NCI-H1436 treated with DMSO at 0.1 percent for 48 hours (cell line): Measurements from ENCODE around the gene GDF10.

Experiments used
- DNase-seq: peaks from one replicate; lab custom pipeline; 2025; lab: John Stamatoyannopoulos, UW

Gene GDF10

GRCh38 chr10:47269294-47269693 lies 30.7 kb upstream of the GDF10 start:
- DNase-seq, result no peak

- DNase-seq, result no peak
Measured at GRCh38 chr10:47276071-47276470, 23.9 kb upstream of the GDF10 start.

- no peak for DNase-seq
Measured at GRCh38 chr10:47276576-47277351, 23.2 kb upstream of the GDF10 start.

- DNase-seq, result no peak
Measured at GRCh38 chr10:47277352-47278151, 22.4 kb upstream of the GDF10 start.

- no peak for DNase-seq
Measured at GRCh38 chr10:47278152-47278473, 21.9 kb upstream of the GDF10 start.

GRCh38 chr10:47278720-47279119 lies 21.3 kb upstream of the GDF10 start:
- no peak for DNase-seq

- no peak for DNase-seq
Measured at GRCh38 chr10:47279276-47279675, 20.7 kb upstream of the GDF10 start.

GRCh38 chr10:47282005-47282656 lies 17.9 kb upstream of the GDF10 start:
- no peak for DNase-seq

- DNase-seq, result no peak
Measured at GRCh38 chr10:47282657-47283018, 17.4 kb upstream of the GDF10 start.

- no peak for DNase-seq
Measured at GRCh38 chr10:47283101-47283630, 16.8 kb upstream of the GDF10 start.

- DNase-seq, result no peak
Measured at GRCh38 chr10:47283848-47284247, 16.1 kb upstream of the GDF10 start.

- no peak for DNase-seq
Measured at GRCh38 chr10:47285381-47286115, 14.4 kb upstream of the GDF10 start.

GRCh38 chr10:47286116-47286505 lies 13.9 kb upstream of the GDF10 start:
- DNase-seq, result no peak

- DNase-seq, result no peak
Measured at GRCh38 chr10:47286591-47287315, 13.2 kb upstream of the GDF10 start.

GRCh38 chr10:47287365-47287802 lies 12.6 kb upstream of the GDF10 start:
- DNase-seq, result no peak

GRCh38 chr10:47287805-47288204 lies 12.2 kb upstream of the GDF10 start:
- no peak for DNase-seq

- DNase-seq, result no peak
Measured at GRCh38 chr10:47288236-47288635, 11.8 kb upstream of the GDF10 start.

GRCh38 chr10:47288916-47289495 lies 11.0 kb upstream of the GDF10 start:
- no peak for DNase-seq

- no peak for DNase-seq
Measured at GRCh38 chr10:47289921-47290320, 10.1 kb upstream of the GDF10 start.

- no peak for DNase-seq
Measured at GRCh38 chr10:47290338-47290737, 9.7 kb upstream of the GDF10 start.

- no peak for DNase-seq
Measured at GRCh38 chr10:47291682-47292081, 8.3 kb upstream of the GDF10 start.
